Calu3 (cell line): ENCODE data around the gene NBAS. TPM values are rescaled to one million over a fixed set of nuclear protein-coding genes. Genes with fewer than 3 reads are reported as not detected.

Experiments
- BruUV-seq: library from RNA; stranded (reverse); fragments of 400-500 nt; replicated peaks from 2 replicates; lab custom pipeline; 2021; lab: Mats Ljungman, UMichigan
- CTCF ChIA-PET: fragments of 300-600 bp; sonication (Branson Sonifier 250); formaldehyde crosslinking; loops from one replicate; lab custom pipeline; 2022; ENCODE audit warnings: antibody characterized with exemption; lab: Charles Lee
- DNase-seq: peaks from one replicate; pipeline ENCODE4 v3.0.0; 2022
- H3K27ac Mint-ChIP-seq: one replicate; pipeline ENCODE4 v1.8.0; 2022; ENCODE audit warnings: mixed read lengths; ENCODE audit not compliant: unreplicated experiment
- H3K27me3 Mint-ChIP-seq: one replicate; pipeline ENCODE4 v1.8.0; 2022; ENCODE audit warnings: mixed read lengths; ENCODE audit not compliant: unreplicated experiment
- H3K36me3 Mint-ChIP-seq: one replicate; pipeline ENCODE4 v1.8.0; 2022; ENCODE audit warnings: mild to moderate bottlenecking, moderate library complexity, mixed read lengths; ENCODE audit not compliant: insufficient read depth, unreplicated experiment
- H3K4me1 Mint-ChIP-seq: one replicate; pipeline ENCODE4 v1.8.0; 2022; ENCODE audit warnings: mild to moderate bottlenecking, low read depth, mixed read lengths; ENCODE audit not compliant: unreplicated experiment
- H3K4me3 Mint-ChIP-seq: one replicate; pipeline ENCODE4 v1.8.0; 2022; ENCODE audit warnings: mild to moderate bottlenecking, low read depth, moderate library complexity, mixed read lengths; ENCODE audit not compliant: unreplicated experiment
- H3K9me3 Mint-ChIP-seq: one replicate; pipeline ENCODE4 v1.8.0; 2022; ENCODE audit warnings: low read depth, mixed read lengths; ENCODE audit not compliant: unreplicated experiment
- intact Hi-C: fragments of 100-400 bp; cut with micrococcal nuclease; formaldehyde crosslinking; loops from one replicate; pipeline ENCODE4 v1.10.0; 2022; ENCODE audit not compliant: unreplicated experiment
- total RNA-seq: library from RNA; stranded (reverse); gene quantifications from 2 replicates; pipeline ENCODE4 v1.2.3, GENCODE V29; 2022
- TF ChIP-seq, protein P1 (sequence below): fragments of 200-600 bp; IDR thresholded peaks from one replicate; pipeline ENCODE4 v1.8.0; 2022; ENCODE audit warnings: antibody characterized with exemption; ENCODE audit not compliant: unreplicated experiment

NBAS gene
- total RNA-seq, 1 experiment from 2014 or later: 30.4 TPM

DNA sequence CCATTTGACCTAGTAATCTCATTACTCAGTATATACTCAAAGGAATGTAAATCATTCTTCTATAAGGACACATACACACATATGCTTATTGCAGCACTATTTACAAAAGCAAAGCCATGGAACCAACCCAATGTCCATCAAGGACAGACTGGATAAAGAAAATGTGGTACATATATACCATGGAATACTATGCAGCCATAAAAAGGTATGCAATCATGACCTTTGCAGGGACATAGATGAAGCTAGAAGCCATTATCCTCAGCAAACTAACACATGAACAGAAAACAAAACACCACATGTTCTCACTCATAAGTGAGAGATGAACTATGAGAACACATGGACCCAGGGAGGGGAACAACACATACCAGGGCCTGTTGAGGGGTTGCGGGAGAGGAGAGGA is 214.5 kb downstream of the NBAS start:
- no peaks in the 10 kb centered on the region for H3K36me3 Mint-ChIP-seq
- no peaks in the 10 kb centered on the region for H3K27me3 Mint-ChIP-seq
- TF ChIP-seq, protein P1, sequence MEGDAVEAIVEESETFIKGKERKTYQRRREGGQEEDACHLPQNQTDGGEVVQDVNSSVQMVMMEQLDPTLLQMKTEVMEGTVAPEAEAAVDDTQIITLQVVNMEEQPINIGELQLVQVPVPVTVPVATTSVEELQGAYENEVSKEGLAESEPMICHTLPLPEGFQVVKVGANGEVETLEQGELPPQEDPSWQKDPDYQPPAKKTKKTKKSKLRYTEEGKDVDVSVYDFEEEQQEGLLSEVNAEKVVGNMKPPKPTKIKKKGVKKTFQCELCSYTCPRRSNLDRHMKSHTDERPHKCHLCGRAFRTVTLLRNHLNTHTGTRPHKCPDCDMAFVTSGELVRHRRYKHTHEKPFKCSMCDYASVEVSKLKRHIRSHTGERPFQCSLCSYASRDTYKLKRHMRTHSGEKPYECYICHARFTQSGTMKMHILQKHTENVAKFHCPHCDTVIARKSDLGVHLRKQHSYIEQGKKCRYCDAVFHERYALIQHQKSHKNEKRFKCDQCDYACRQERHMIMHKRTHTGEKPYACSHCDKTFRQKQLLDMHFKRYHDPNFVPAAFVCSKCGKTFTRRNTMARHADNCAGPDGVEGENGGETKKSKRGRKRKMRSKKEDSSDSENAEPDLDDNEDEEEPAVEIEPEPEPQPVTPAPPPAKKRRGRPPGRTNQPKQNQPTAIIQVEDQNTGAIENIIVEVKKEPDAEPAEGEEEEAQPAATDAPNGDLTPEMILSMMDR: no peak
- BruUV-seq: no TSS peak
- no peak for DNase-seq
- H3K9me3 Mint-ChIP-seq: no peaks in the 10 kb centered on the region
- H3K4me1 Mint-ChIP-seq: peaks cover 15% of the 10 kb centered on the region
- H3K27ac Mint-ChIP-seq: no peak overlapping the region
- H3K4me3 Mint-ChIP-seq: no peak overlapping the region
- CTCF ChIA-PET: no interaction called here
- intact Hi-C loops: no loop called here

DNA sequence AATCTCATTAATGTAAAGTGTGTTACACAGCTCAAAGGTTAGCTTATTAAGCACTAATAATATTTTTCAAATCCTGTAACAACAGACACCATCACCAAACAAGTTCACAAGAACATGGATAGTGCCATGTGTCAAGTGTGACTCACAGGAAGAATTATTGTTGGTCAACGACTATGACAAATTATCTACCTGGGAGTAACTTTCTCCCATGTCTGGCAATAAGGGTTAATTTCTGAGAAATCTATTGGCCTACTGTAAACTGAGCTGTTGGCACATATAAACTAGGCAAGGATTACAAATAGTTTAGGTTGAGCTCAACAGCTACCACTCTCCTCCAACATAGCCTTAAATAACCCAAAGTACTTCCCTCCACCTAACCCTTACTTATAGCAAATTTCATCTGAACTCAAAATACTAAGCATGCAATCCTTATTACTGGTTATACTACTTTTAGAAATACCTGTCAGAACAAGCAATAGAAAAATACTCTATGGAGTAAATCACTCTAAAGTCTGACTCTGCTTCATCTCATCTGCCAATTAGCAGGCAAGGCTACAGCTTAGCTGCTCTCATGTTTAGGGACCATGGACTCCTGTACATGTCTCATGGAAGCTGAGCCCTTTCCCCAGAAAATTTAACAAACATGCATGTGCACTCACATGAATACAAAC is 223.0 kb downstream of the NBAS start:
- CTCF ChIA-PET: no interaction called here
- Mint-ChIP-seq H3K36me3 (no peaks in the 10 kb centered on the region), H3K4me1 (peaks cover 8% of the 10 kb centered on the region), H3K9me3 (no peaks in the 10 kb centered on the region), H3K4me3 (no peak overlapping the region), H3K27ac (no peak overlapping the region), H3K27me3 (no peaks in the 10 kb centered on the region)
- intact Hi-C loops: no loop called here
- TF ChIP-seq, protein P1: no peak
- no peak for DNase-seq
- BruUV-seq: no TSS peak

DNA sequence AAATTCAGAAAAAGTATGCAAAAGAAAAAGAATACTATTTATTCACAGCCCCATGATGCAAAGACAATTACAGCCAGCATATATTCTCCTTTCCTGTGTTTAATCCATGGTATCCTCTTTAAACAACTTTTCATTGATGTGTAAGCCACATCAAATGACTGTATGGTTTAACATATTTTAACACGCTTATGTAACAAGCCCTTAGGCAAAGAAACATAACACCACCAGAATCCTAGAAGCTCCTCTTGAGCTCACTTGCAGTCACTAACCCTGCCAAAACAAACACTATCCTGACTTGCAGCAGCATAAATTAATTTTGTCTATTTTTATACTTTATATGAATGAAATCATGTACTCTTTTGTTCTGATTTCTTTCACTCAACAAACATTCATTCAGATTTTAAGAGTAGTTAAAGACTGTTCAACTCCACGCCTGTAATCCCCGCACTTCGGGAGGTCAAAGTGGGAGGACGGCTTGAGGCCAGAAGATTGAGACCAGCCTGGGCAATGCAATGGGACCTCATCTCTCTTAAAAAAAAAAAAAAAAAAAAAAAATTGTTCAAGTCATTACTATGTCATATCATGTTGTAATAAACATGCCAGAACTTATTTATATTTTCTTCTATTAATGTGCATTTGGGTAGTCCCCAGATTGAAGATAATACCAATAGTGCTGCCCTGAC is 226.3 kb downstream of the NBAS start:
- CTCF ChIA-PET: no interaction called here
- intact Hi-C loops: no loop called here
- Mint-ChIP-seq H3K4me3 (no peak overlapping the region), H3K27me3 (no peaks in the 10 kb centered on the region), H3K4me1 (peaks cover 8% of the 10 kb centered on the region), H3K27ac (no peak overlapping the region), H3K9me3 (no peaks in the 10 kb centered on the region), H3K36me3 (no peaks in the 10 kb centered on the region)
- no TSS peak for BruUV-seq
- no peak for DNase-seq
- TF ChIP-seq, protein P1: no peak

DNA sequence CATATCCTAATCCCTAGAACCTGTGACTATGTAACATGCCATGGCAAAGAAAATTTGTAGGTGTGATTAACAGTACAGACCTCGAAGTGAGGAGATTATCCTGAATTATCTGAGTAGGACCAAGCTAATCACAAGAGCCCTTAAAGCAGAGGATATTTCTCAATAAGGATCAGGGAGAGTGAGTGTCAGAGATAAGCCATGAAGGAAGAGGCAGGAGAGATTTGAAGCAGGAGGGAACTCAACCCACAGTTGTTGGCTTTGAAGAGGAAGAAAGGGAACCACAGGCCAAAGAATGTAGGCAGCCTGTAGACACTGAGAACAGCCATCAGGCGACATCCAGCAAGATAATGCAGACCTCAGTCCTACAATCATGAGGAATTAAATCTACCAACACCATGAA is 229.3 kb downstream of the NBAS start:
- CTCF ChIA-PET: no interaction called here
- BruUV-seq: no TSS peak
- intact Hi-C loops: no loop called here

More for the DNA sequence above, 229.3 kb downstream of the NBAS start:
- no peaks in the 10 kb centered on the region for H3K4me1 Mint-ChIP-seq
- no peaks in the 10 kb centered on the region for H3K36me3 Mint-ChIP-seq
- no peak overlapping the region for H3K4me3 Mint-ChIP-seq
- H3K9me3 Mint-ChIP-seq: no peaks in the 10 kb centered on the region
- TF ChIP-seq, protein P1: no peak
- H3K27ac Mint-ChIP-seq: no peak overlapping the region
- DNase-seq: no peak
- H3K27me3 Mint-ChIP-seq: no peaks in the 10 kb centered on the region
